K562 (cell line): ENCODE results near the gene SLC48A1. TPM values are rescaled to one million over a fixed set of nuclear protein-coding genes. Genes with fewer than 3 reads are reported as not detected.

Experiments
- ATAC-seq: fragments of 200-7000 bp; cut with Tn5 transposase; 3 replicates; pipeline ENCODE4 v1.9.1; 2020; ENCODE audit warnings: moderate library complexity
- BruUV-seq: library from RNA; stranded (reverse); fragments of 400-500 nt; replicated peaks from 2 replicates; lab custom pipeline; 2021; lab: Mats Ljungman, UMichigan
- CTCF ChIA-PET: fragments of 300-600 bp; formaldehyde crosslinking; extraction: SDS; loops from one replicate; lab custom pipeline; 2021; ENCODE audit warnings: low intra/inter-chr PET ratio; lab: Yijun Ruan, JAX
- POLR2A ChIA-PET: fragments of 300-600, 350-650 bp; sonication (Branson Sonifier 250); formaldehyde crosslinking; extraction: SDS; loops from one replicate; lab custom pipeline; 2021; ENCODE audit warnings: antibody characterized with exemption, inconsistent platforms; lab: Yijun Ruan, JAX
- DNase-seq, 4 experiments: peaks; one replicate each; pipeline versions ENCODE4 v3.0.0 to v3.0.0-alpha.2; 2011 to 2018; ENCODE audit warnings: low spot score in 3 of 4, mixed read lengths in 3 of 4; ENCODE audit errors: extremely low read depth in 1 of 4
- FAIRE-seq: peaks from 2 replicates; lab custom pipeline; 2011; peaks lifted over from hg19 to GRCh38; lab: Jason Lieb, UNC
- H2AFZ ChIP-seq: 2 replicates; pipeline ENCODE4 v1.6.0; 2011; ENCODE audit warnings: low read depth, low read length, control low read depth, inconsistent platforms
- H3K27ac ChIP-seq: fragments of 200-600 bp; 3 replicates; pipeline ENCODE4 v1.8.0; 2011; ENCODE audit warnings: low read depth, mild to moderate bottlenecking, control low read depth, inconsistent platforms, low read length, moderate library complexity, mixed read lengths; ENCODE audit errors: extremely low read depth
- H3K27me3 ChIP-seq, 2 experiments: fragments of 300-600 bp in 1 of 2; 2 replicates in 1 of 2; 3 replicates in 1 of 2; pipeline versions ENCODE4 v1.6.0 to v1.8.0; 2011; ENCODE audit warnings: inconsistent platforms in 2 of 2, low read length in 2 of 2, mild to moderate bottlenecking in 1 of 2, mixed read lengths in 1 of 2, moderate library complexity in 1 of 2; ENCODE audit not compliant: control insufficient read depth in 2 of 2, insufficient read depth in 2 of 2
- H3K36me3 ChIP-seq: fragments of 300-600 bp; 3 replicates; pipeline ENCODE4 v1.8.0; 2011; ENCODE audit warnings: mild to moderate bottlenecking, low read length, inconsistent platforms; ENCODE audit not compliant: control insufficient read depth, insufficient read depth
- H3K4me1 ChIP-seq, 2 experiments: fragments of 200-600 bp in 1 of 2; replicated peaks in 1 of 2; 2 replicates in 1 of 2; 3 replicates in 1 of 2; pipeline versions ENCODE4 v1.5.1 to v1.8.0; 2011; ENCODE audit warnings: inconsistent platforms in 2 of 2, low read length in 2 of 2, mild to moderate bottlenecking in 1 of 2, mixed read lengths in 1 of 2, moderate library complexity in 1 of 2; ENCODE audit not compliant: control insufficient read depth in 2 of 2, insufficient read depth in 2 of 2
- H3K4me2 ChIP-seq: 2 replicates; pipeline ENCODE4 v1.6.1; 2011; ENCODE audit warnings: low read length, control low read depth, inconsistent platforms, mixed read lengths; ENCODE audit not compliant: insufficient read depth
- H3K4me3 ChIP-seq: fragments of 200-600 bp; sonication (generic), shearing (Covaris generic); 2 replicates; pipeline ENCODE4 v1.5.1; 2016; ENCODE audit warnings: control low read depth, inconsistent platforms
- H3K79me2 ChIP-seq: fragments of 200-600 bp; 3 replicates; pipeline ENCODE4 v1.8.0; 2011; ENCODE audit warnings: low read length, inconsistent platforms; ENCODE audit not compliant: control insufficient read depth, insufficient read depth
- H3K9ac ChIP-seq, 2 experiments: 2 replicates each; pipeline versions ENCODE4 v1.6.0 to v1.6.1; 2011; ENCODE audit warnings: low read depth in 2 of 2, low read length in 2 of 2, control low read depth in 1 of 2, inconsistent platforms in 1 of 2, mild to moderate bottlenecking in 1 of 2, mixed read lengths in 1 of 2; ENCODE audit not compliant: insufficient read depth in 1 of 2
- H3K9me1 ChIP-seq: one replicate; pipeline ENCODE4 v1.6.0; 2011; ENCODE audit warnings: inconsistent platforms, mild to moderate bottlenecking, low read length, moderate library complexity; ENCODE audit not compliant: control insufficient read depth, insufficient read depth
- H3K9me3 ChIP-seq: replicated peaks from 2 replicates; pipeline ENCODE4 v1.5.1; 2011; ENCODE audit warnings: low read depth, low read length, inconsistent platforms; ENCODE audit not compliant: control insufficient read depth, insufficient read depth
- H4K20me1 ChIP-seq: replicated peaks from 2 replicates; pipeline ENCODE4 v1.6.1; 2011; ENCODE audit warnings: low read length, inconsistent platforms, mixed read lengths; ENCODE audit not compliant: control insufficient read depth, insufficient read depth
- FOXM1 ChIP-seq, 2 experiments: fragments of 450-650 bp in 1 of 2; sonication (generic) in 1 of 2; formaldehyde crosslinking in 1 of 2; IDR thresholded peaks; 2 replicates each; pipeline versions ENCODE4 v1.6.1 to v1.9.0; 2017 to 2022; ENCODE audit warnings: low read depth in 2 of 2, mild to moderate bottlenecking in 2 of 2, missing genetic modification reagents in 1 of 2, moderate library complexity in 1 of 2
- HDAC6 ChIP-seq: IDR thresholded peaks from 2 replicates; pipeline ENCODE4 v1.6.1; 2012; ENCODE audit warnings: low read depth, mild to moderate bottlenecking, control low read depth, inconsistent platforms, low read length, moderate library complexity
- MYNN ChIP-seq, 2 experiments: sonication (generic); formaldehyde crosslinking in 1 of 2; IDR thresholded peaks; 2 replicates each; pipeline versions ENCODE4 v1.5.0 to v1.6.1; 2016 to 2020; ENCODE audit warnings: antibody characterized with exemption in 1 of 2, missing genetic modification reagents in 1 of 2
- PTBP1 ChIP-seq: fragments of 200-400 bp; formaldehyde crosslinking; IDR thresholded peaks from 2 replicates; pipeline ENCODE4 v1.6.1; 2017; ENCODE audit warnings: low read depth, low read length
- XRCC5 ChIP-seq: fragments of 200-400 bp; formaldehyde crosslinking; IDR thresholded peaks from 2 replicates; pipeline ENCODE4 v1.6.1; 2017; ENCODE audit warnings: low read depth, mild to moderate bottlenecking, low read length
- WGBS: fragments of 100-300 bp; shearing (Covaris generic); methylation state at CpG from one replicate; pipeline ENCODE4 v1.1.6; 2016; ENCODE audit warnings: low coverage, mixed read lengths; ENCODE audit not compliant: insufficient coverage; ENCODE audit errors: missing lambda C conversion rate; 5-methylcytosine and 5-hydroxymethylcytosine counted together
- in situ Hi-C: fragments of 300-500 bp; cut with MboI; formaldehyde crosslinking; loops from 4 replicates; pipeline ENCODE4 v1.15.0; 2018; ENCODE audit warnings: inconsistent platforms, mixed read lengths
- intact Hi-C: fragments of 100-400 bp; cut with micrococcal nuclease; formaldehyde crosslinking; loops from 2 replicates; pipeline ENCODE4 v1.14.2; 2022
- polyA plus RNA-seq, 8 experiments: library from polyadenylated mRNA; depleted of rRNA in 4 of 8; stranded (reverse) in 5 of 8; unstranded in 3 of 8; fragments of >200 nt; fragmentation: Nextera tagmentation in 2 of 8; fragmentation: Illumina TruSeq in 1 of 8; extraction: Ambion mirVana in 2 of 8; extraction: Trizol in 1 of 8; gene quantifications; 2 replicates each; pipeline versions ENCODE4 v1.2.1 to v1.2.3, GENCODE V29; 2011 to 2014; ENCODE audit warnings: inconsistent platforms in 1 of 8, missing spikeins in 1 of 8
- total RNA-seq, 7 experiments: library from RNA; depleted of rRNA in 6 of 7; stranded (reverse); fragments of >200 nt in 6 of 7; fragmentation: Illumina TruSeq in 2 of 7; extraction: Trizol in 2 of 7; gene quantifications; 2 replicates each; pipeline versions ENCODE4 v1.2.1 to v1.2.3, GENCODE V29; 2011 to 2021; ENCODE audit warnings: low replicate concordance in 1 of 7

SLC48A1 gene
- total and polyA plus RNA-seq, 9 of the 15 experiments (the other 6 are each of a cell fraction or from before 2014, with no cell fraction given): 10.7 to 37.5 (median 18.7) TPM

GRCh38 chr12:47828008-47828975 is 55.3 kb downstream of the SLC48A1 start:
- Histone ChIP-seq H3K27me3 (no peaks in the 10 kb centered on the region), H3K9me1 (no peaks in the 10 kb centered on the region), H3K9me3 (no peaks in the 10 kb centered on the region), H3K79me2 (peaks cover 6% of the 10 kb centered on the region; the same call in 2 of the 3 replicates), H4K20me1 (no peaks in the 10 kb centered on the region), H3K36me3 (no peaks in the 10 kb centered on the region), H3K4me3 (no peak overlapping the region), H3K4me2 (peak overlapping the region; percentile 76), H3K4me1 (peaks cover 41% of the 10 kb centered on the region in 2 experiments), H3K9ac (peak overlapping the region; percentile 21 to 76; a peak in 3 of 4 replicates), H2AFZ (peak overlapping the region; percentile 78), H3K27ac (peak overlapping the region; percentile 65)
- CTCF ChIA-PET: no interaction called here
- no TSS peak for BruUV-seq
- in situ Hi-C loops (no loop called here), intact Hi-C loops (no loop called here)
- WGBS: 45% methylated on average over 14 of the region's 14 CpGs
- ATAC-seq (peak; percentile 17), FAIRE-seq (no peak), DNase-seq (no peak)
- TF ChIP-seq XRCC5 (0 out of 2 replicates have a peak, but pooled peaks have one; percentile 15), MYNN (IDR thresholded peaks at IDR 0.05) (no peak), MYNN (CRISPR knock-in tag; IDR thresholded peaks at IDR 0.05) (no peak), FOXM1 (IDR thresholded peaks at IDR 0.05; ENCODE audit: low read depth) (no peak), FOXM1 (CRISPR knock-in tag; IDR thresholded peaks at IDR 0.05; ENCODE audit: low read depth) (no peak), HDAC6 (no peak), PTBP1 (no peak)
- POLR2A ChIA-PET: interaction anchor here (0.6 to 3.4 kb wide), 10 partner anchors 7 to 1004 kb away, joined by 3 to 18 read pairs (median 5); no protein-coding TSS in a partner anchor
